Measurements from ENCODE around the gene TAF12.
A peak's percentile ranks its signal among the peaks of the same experiment; 100 is the strongest.
"Not testable (repeated sequence)": the region's sequence is repeated elsewhere in the genome, so short reads cannot be mapped to it uniquely, and the experiment has no call there.

TAF12 gene

GRCh38 chr1:28644494-28644893 is 1.6 kb upstream of the TAF12 start:
- FAIRE-seq = no peak

DNA sequence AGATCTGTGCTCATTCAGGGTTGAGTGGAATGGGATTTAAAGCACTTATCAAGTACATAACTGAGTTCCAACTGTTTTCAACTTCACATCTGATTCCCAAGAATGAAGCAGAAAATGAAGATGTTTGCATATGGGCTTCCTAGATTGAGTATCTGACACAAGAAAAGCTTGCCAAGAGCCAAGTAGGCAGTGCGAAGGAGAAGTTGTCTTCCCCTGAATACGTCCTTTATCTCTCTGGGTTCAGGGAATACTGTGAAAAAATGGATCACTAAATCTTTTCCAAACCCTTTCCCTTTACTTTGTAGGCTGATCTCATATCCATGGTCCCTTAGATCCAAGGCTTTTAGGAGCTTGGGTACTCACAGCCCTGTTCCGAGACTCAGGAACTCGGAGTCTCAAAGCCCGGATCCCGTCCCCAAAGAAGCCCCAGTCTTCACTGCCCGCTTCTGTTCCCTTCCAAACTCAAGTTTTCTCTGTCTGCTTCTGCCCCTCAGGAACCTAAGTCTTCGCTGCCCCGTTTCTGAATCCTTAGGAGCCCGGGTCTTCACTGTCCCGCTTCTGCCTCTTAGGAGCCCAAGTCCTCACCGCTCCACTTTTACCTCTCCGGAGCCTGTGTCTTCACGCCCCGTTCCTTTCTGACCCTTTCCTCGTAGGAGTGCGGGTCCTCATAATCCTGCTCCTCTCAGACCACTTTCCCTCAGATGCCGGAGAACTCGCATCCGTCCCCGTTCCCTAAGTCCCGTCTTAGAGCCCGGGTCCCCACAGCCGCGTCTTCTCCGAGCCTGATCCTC is 616 bp downstream of the TAF12 start:
- FAIRE-seq = no peak

- no peak for FAIRE-seq
Observed at GRCh38 chr1:28640766-28641165, 2.1 kb downstream of the TAF12 start.

DNA sequence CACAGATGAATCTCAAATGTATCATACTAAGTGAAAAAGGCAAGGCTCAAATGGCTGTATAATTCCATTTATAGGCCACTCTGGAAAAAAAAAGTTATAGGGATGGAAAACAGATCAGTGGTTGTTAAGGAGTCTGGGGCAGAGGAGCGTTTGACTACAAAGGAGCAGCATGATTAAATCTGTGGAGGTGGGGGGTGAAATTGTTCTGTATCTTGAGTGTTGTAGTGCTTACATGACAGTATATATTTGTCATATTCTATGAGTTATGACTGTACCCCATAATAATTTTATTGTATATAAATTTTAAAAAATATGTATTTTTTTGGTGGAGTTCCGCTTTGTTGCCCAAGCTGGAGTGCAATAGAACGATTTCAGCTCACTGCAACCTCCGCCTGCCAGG is 10.3 kb downstream of the TAF12 start:
- no peak for FAIRE-seq

DNA sequence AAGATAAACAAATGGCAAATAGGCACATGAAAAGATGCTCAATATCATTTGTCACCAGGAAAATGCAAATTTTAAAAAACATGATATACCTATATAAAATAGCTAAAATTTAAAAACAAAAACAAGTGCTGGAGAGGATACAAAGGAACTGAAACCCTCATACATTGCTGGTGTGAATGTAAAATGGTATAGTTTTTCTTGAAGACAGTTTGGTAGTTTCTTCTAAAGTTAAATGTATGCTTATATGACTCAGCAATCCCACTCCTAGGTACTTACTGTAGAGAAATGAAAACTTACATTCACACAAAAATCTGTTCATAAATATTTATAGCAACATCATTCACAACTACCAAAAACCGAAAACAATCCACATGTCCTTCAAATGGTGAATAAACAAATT is 11.2 kb downstream of the TAF12 start:
- no peak for FAIRE-seq

GRCh38 chr1:28613175-28613574 is 29.7 kb downstream of the TAF12 start:
- no peak for FAIRE-seq

DNA sequence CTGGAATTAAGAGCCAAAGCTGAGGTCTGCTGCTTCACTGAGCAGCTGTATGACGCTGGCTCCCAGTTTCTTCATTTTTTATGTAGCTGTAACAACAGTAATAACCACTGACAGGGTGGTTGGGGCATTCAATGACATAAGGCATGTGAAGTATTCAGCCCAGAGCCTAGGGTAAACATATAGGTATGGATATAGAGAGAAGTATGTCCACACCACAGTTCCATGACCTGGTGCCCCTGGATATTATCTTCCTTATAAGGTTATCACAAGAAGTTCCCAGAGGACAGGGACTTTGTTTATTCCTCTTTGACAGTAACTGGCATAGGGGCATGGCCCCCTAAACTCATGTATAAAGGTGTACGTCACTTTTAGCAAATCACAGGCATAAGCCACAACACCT is 36.1 kb downstream of the TAF12 start:
- FAIRE-seq = no peak

GRCh38 chr1:28604962-28605361 is 37.9 kb downstream of the TAF12 start:
- FAIRE-seq = no peak

DNA sequence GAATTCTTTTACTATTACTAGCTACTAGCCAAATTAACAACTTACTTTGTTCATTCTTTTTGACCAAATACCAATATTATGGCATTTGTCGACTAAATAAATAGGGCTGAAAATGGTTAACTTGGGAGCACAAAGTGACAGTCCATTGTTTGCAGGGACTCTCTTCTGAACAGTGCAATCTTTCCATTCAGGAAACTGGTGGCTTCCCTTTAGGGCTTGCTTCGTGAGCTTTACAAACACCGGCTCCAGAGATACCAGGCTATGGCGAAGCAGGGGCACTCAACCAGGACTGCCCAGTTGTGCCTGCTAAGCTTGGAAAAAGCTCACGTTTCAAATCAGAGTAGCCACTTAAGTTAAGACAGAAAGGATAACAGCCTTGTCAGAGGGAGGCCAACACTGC is 38.5 kb downstream of the TAF12 start:
- no peak for FAIRE-seq

DNA sequence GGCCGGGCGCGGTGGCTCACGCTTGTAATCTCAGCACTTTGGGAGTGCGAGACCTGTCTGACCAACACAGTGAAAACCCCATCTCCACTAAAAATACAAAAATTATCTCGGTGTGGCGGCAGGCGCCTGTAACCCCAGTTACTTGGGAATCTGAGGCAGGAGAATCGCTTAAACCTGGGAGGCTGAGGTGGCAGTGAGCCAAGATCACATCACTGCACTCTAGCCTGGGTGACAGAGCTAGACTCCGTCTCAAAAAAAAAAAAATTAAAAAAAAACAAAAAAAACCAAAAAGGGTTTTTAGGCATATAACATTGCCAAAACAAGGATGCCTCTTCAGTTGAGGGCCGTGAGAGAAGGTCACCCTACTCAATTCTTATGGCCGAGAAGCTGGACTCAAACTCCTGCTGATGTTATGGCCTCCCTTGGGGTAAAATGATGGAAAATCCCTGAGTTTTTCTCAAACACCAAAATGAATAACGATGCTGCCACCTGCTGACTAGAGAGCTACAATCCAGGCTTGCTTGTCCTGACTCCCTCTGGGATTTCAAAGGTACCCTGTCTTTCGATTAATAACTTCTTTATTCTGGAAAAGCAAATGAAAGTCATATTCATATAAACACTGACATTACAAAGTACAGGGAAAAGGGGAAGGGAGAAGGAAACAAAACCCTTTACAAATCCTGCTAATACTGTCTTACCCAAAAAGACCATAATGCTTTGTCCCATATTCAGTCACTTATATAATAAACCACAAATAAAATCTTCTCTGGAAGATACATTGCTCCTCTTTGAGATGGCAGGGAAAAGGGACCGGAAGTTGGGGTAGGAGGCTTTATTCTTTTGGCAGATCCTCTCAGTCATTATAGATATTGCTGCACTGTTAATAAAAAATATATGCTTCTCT is 40.1 kb downstream of the TAF12 start:
- FAIRE-seq = peak; percentile 94

DNA sequence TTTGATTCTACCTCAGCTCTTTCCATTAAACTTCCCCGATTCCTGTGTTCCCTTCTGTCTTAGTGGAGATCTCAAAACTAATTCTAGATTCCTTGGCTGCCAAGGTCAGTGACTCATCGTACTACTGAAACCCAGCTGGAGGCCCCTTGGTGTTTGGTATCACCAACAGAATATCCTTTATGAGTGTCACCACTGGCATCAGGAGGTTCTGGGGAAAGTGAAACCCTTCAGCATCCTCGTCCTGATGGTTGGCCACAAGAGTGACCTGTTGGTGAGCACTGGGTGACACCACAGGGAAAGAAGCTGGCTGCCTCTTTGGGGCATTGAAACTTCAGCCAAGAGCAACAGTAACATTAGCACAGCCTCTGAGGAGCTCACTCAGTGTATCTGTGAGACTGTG is 41.2 kb downstream of the TAF12 start:
- FAIRE-seq = peak; percentile 95

DNA sequence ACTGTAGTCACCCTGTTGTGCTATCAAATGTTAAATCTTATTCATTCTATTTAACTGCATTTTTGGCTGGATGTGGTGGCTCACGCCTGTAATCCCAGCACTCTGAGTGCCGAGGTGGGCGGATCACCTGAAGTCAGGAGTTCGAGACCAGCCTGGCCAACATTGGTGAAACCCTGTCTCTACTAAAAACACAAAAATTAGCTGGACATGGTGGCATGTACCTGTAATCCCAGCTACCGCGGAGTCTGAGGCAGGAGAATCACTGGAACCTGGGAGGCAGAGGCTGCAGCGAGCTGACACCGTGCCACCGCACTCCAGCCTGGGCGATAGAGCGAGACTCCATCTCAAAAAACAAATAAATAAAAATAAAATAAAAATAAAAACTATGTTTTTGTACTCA is 46.6 kb downstream of the TAF12 start:
- not testable (repeated sequence) for FAIRE-seq

DNA sequence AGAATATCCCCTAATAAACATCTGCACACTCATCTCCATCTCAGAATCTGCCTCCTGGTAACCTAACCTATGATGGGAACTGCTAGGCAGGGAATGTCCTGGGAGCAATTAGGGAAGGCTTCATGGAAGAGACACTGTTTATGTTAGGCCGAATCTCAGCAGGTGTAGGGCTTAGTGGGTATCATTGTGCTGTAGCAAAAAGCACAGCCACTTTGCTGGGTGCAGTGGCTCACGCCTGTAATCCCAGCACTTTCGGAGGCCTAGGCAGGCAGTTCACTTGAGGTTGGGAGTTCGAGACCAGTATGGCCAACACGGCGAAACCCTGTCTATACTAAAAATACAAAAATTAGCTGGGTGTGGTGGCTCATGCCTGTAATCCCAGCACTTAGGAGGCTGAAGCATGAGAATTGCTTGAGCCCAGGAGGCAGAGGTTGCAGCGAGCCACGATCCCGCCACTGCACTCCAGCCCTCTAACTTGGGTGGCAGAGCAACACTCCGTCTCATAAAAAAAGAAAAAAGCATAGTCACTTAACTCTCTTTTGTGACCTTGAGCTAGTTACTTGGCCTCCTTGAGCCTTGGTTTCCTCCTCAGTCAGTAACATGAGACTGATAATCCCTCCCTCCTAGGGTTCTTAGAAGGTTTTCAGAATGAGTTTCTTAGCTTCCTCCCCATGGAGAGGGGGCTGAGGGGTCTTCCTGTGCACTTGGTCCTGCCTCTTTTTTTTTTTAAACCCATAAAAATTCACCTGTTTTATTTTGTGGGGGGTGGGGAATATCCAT is 47.3 kb downstream of the TAF12 start:
- no peak for FAIRE-seq

DNA sequence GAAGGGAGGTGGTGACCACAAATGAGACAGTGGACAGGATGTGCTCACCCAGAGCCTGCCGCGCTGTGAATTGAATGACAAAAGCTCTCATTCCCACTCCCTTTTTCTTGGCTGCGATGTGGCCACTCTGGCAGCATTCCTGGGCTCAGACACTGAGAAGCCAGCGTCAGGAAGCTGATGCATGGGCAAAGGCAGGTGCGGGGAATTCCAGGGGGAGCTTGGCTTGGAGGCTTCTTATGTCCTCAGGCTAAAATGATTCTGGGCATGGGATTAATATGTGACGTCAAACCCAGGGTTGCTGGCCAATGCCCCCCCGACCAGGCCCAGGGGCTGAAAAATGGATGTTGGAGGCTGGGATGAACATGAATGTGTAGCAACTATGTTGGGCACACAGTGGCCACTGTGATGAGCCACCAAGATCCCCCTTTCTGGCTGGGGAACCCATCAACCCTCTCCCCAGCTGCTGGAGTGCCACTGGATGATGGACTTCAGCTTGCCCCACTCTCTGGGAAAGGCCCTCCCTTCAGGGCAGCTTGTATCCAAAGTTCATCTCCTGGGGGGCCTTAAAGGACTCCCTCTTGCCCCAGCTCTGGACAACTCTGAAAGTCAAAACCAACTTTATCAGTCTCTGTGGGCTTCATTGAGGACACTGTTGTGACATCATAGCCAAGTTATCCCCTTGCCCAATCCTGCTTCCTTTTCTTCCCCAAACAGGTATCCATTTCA is 48.0 kb downstream of the TAF12 start:
- not testable (repeated sequence) for FAIRE-seq

DNA sequence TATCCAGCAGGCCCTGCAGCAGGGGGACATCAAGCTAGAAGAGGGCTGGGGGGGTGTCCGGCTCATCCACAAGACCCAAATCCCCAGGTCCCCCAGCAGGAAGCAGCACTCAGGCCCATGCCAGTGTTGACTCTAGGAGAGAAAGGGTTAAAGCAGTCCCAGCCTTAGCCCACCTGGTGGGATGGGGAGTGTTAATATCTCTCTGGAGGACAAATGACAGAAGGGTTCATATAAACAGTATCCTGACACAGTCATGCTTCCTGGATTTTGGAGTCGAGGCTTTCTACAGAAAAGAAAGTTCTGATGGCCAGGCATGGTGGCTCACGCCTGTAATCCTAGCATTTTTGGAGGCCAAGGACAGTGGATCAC is 48.9 kb downstream of the TAF12 start:
- FAIRE-seq = not testable (repeated sequence)

GRCh38 chr1:28592321-28593071 is 50.4 kb downstream of the TAF12 start:
- FAIRE-seq = no peak

GRCh38 chr1:28591708-28592320 is 51.1 kb downstream of the TAF12 start, which contains the start of gene RAB42:
Gene RAB42 (plus strand): TSS chr1:28592265. CDS start chr1:28592512, 247 bp downstream.
- FAIRE-seq = no peak

- FAIRE-seq = not testable (repeated sequence)
Observed at GRCh38 chr1:28586585-28587391, 56.1 kb downstream of the TAF12 start.

DNA sequence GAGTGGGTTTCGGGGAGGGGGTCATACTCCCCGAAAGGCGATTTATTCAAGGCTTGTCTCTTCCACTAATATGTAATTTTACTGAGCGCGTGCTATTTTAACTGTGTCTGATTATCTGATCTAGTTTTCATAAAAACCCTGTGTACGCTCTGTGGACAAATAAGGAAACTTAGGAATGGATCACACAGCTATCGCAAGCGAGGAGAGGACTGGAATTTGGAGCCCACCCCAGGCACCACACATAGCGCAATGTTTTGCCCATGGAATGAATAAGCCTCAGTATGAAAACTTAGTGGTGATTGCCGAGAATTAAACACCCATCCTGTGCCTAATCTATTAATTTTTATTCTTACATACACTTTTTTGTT is 60.6 kb downstream of the TAF12 start:
- no peak for FAIRE-seq

GRCh38 chr1:28581531-28582247 is 61.2 kb downstream of the TAF12 start:
- no peak for FAIRE-seq

Measured in A204.1 (cell line).